Right atrium auricular region (tissue), 2 donors: Measurements from ENCODE around the gene LTO1. TPM values are rescaled to one million over a fixed set of nuclear protein-coding genes. Genes with fewer than 3 reads are reported as not detected.

Experiments used
- DNase-seq: peaks from one replicate; pipeline ENCODE4 v3.0.0-alpha.2; 2019; ENCODE audit warnings: low spot score
- H3K27ac ChIP-seq, 2 donors: fragments of 200-600 bp; sonication (generic); 1 replicate in 1 of 2; 2 replicates in 1 of 2; pipeline ENCODE4 v1.5.1; 2016 to 2019
- H3K27me3 ChIP-seq, 2 donors: fragments of 200-600 bp; sonication (generic); one replicate each; pipeline versions ENCODE4 v1.5.1 to v1.6.0; 2017 to 2019
- H3K36me3 ChIP-seq: fragments of 200-600 bp; sonication (generic); one replicate; pipeline ENCODE4 v1.5.1; 2016
- H3K4me1 ChIP-seq, 2 donors: fragments of 200-600 bp; sonication (generic); one replicate each; pipeline versions ENCODE4 v1.5.1 to v1.6.0; 2017 to 2019
- H3K4me3 ChIP-seq, 2 donors: fragments of 200-600 bp; sonication (generic); 1 replicate in 1 of 2; 2 replicates in 1 of 2; pipeline ENCODE4 v1.5.1; 2017 to 2019; ENCODE audit warnings: mild to moderate bottlenecking in 1 of 2, moderate library complexity in 1 of 2
- H3K9me3 ChIP-seq, 2 donors: fragments of 200-600 bp; sonication (generic); one replicate each; pipeline ENCODE4 v1.5.1; 2019
- CTCF ChIP-seq, 2 donors: fragments of 200-600 bp; sonication (generic); IDR thresholded peaks; one replicate each; pipeline ENCODE4 v1.5.1; 2019; ENCODE audit warnings: antibody characterized with exemption in 2 of 2
- total RNA-seq, 2 donors: library from RNA; depleted of rRNA; stranded (reverse); fragments of >200 nt; gene quantifications; one replicate each; pipeline ENCODE4 v1.1.0, GENCODE V29; 2016

The LTO1 gene
- total RNA-seq, 2 donors from 2014 or later: 4.7 to 6.0 TPM

- DNase-seq: no peak
- Histone ChIP-seq H3K27me3 (no peaks in the 10 kb centered on the region), H3K4me3 (no peak overlapping the region), H3K9me3 (no peaks in the 10 kb centered on the region), H3K4me1 (no peaks in the 10 kb centered on the region), H3K27ac (no peak overlapping the region), H3K36me3 (peaks cover 29% of the 10 kb centered on the region)
- no peak for TF ChIP-seq CTCF (IDR thresholded peaks at IDR 0.05)
These were observed 13.0 kb downstream of the LTO1 start for GRCh38 chr11:69662021-69662698.

GRCh38 chr11:69661413-69661715, 13.8 kb downstream of the LTO1 start:
- no peak for TF ChIP-seq CTCF (IDR thresholded peaks at IDR 0.05)
- H3K4me1 ChIP-seq: no peaks in the 10 kb centered on the region
- no peak for DNase-seq
- H3K9me3 ChIP-seq: no peaks in the 10 kb centered on the region
- no peak overlapping the region for H3K27ac ChIP-seq
- no peak overlapping the region for H3K4me3 ChIP-seq
- no peaks in the 10 kb centered on the region for H3K27me3 ChIP-seq
- H3K36me3 ChIP-seq: peaks cover 22% of the 10 kb centered on the region

GRCh38 chr11:69660001-69660500, 15.1 kb downstream of the LTO1 start:
- Histone ChIP-seq H3K36me3 (peaks cover 21% of the 10 kb centered on the region), H3K9me3 (no peaks in the 10 kb centered on the region), H3K4me3 (no peak overlapping the region), H3K27me3 (no peaks in the 10 kb centered on the region), H3K4me1 (no peaks in the 10 kb centered on the region), H3K27ac (no peak overlapping the region)
- no peak for DNase-seq
- no peak for TF ChIP-seq CTCF (IDR thresholded peaks at IDR 0.05)

- DNase-seq: no peak
- no peak for TF ChIP-seq CTCF (IDR thresholded peaks at IDR 0.05)
- H3K27me3 ChIP-seq: no peaks in the 10 kb centered on the region
These were observed 15.6 kb downstream of the LTO1 start for GRCh38 chr11:69659591-69659990.

GRCh38 chr11:69658626-69659450, 16.3 kb downstream of the LTO1 start:
- no peaks in the 10 kb centered on the region for H3K9me3 ChIP-seq
- H3K27ac ChIP-seq: no peak overlapping the region
- no peaks in the 10 kb centered on the region for H3K4me1 ChIP-seq
- DNase-seq: no peak
- peaks cover 12% of the 10 kb centered on the region for H3K36me3 ChIP-seq
- no peak overlapping the region for H3K4me3 ChIP-seq
- H3K27me3 ChIP-seq: no peaks in the 10 kb centered on the region
- no peak for TF ChIP-seq CTCF (IDR thresholded peaks at IDR 0.05)

More at GRCh38 chr11:69659591-69659990, 15.6 kb downstream of the LTO1 start:
- peaks cover 16% of the 10 kb centered on the region for H3K36me3 ChIP-seq
- no peaks in the 10 kb centered on the region for H3K4me1 ChIP-seq
- H3K9me3 ChIP-seq: no peaks in the 10 kb centered on the region
- no peak overlapping the region for H3K4me3 ChIP-seq
- no peak overlapping the region for H3K27ac ChIP-seq
